ENCODE data around the gene CHCHD6.

Gene CHCHD6

DNA sequence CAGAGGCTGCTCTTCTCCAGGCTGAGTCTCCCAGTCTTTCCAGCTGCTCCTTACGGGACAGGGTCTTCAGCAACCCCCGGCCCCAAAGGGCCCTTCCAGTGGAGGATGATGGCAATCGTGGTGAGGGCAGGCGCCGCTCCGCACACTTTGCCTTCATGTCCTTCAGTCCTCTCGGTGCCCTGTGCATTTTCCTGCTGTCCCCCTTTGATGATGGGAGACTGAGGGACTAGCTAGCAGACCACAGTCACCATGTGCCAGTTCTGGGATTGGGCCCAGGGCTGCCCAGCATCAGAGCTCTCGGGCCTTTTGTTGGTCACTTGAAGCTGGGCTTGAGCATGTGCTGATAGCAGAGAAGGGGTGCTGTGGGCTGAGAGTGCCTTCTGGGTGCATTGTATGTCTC is 40.3 kb upstream of the CHCHD6 start:
- Histone ChIP-seq H3K27me3 (ENCODE audit: insufficient read depth, low read length) (peaks cover 7% of the 10 kb centered on the region; the same call in 1 of the 2 replicates), H3K4me1 (ENCODE audit: insufficient read depth, low read length) (no peaks in the 10 kb centered on the region), H3K4me3 (ENCODE audit: low read length) (no peak overlapping the region), H3K9me3 (ENCODE audit: insufficient read depth, low read depth, low read length) (0 out of 2 replicates have a peak, but pooled peaks cover 2% of the 10 kb centered on the region), H3K27ac (ENCODE audit: low read length) (no peak overlapping the region), H3K36me3 (ENCODE audit: insufficient read depth, low read depth, low read length) (no peaks in the 10 kb centered on the region), H3K9ac (ENCODE audit: low read depth, low read length) (no peak overlapping the region)

DNA sequence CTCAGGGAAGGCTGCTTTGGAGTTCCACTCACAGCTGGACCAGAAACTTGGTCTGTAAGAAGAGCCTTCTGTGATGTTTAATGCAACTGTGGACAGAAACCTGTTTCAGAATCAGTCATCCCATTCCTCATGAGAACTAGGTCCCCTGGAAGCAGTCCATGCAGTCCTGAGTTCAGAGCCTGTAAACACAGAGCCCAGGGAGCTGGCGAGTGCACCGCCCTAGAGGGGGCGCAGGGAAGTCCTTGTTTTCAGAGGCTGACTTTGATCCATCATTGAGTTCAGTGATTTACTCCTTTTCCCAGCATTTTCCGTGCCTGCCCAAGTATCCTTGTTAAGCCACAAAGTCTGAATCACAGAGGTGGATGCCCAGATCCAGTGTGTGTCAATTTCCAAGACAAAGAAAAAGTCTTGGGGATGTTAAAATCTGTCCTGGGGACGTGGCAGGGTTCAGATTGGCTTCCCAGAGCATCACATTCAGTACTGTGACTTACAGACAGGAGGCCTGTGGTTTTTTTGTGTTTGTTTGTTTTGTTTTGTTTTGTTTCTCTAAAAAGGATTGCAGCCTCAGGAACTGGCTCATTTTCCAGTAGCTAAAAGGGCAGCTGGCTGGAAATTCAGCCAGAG is 39.3 kb upstream of the CHCHD6 start:
- Histone ChIP-seq H3K27ac (ENCODE audit: low read length) (no peak overlapping the region), H3K4me3 (ENCODE audit: low read length) (no peak overlapping the region), H3K9ac (ENCODE audit: low read depth, low read length) (no peak overlapping the region), H3K36me3 (ENCODE audit: insufficient read depth, low read depth, low read length) (no peaks in the 10 kb centered on the region), H3K27me3 (ENCODE audit: insufficient read depth, low read length) (peaks cover 7% of the 10 kb centered on the region; the same call in 1 of the 2 replicates), H3K4me1 (ENCODE audit: insufficient read depth, low read length) (no peaks in the 10 kb centered on the region), H3K9me3 (ENCODE audit: insufficient read depth, low read depth, low read length) (no peaks in the 10 kb centered on the region)

DNA sequence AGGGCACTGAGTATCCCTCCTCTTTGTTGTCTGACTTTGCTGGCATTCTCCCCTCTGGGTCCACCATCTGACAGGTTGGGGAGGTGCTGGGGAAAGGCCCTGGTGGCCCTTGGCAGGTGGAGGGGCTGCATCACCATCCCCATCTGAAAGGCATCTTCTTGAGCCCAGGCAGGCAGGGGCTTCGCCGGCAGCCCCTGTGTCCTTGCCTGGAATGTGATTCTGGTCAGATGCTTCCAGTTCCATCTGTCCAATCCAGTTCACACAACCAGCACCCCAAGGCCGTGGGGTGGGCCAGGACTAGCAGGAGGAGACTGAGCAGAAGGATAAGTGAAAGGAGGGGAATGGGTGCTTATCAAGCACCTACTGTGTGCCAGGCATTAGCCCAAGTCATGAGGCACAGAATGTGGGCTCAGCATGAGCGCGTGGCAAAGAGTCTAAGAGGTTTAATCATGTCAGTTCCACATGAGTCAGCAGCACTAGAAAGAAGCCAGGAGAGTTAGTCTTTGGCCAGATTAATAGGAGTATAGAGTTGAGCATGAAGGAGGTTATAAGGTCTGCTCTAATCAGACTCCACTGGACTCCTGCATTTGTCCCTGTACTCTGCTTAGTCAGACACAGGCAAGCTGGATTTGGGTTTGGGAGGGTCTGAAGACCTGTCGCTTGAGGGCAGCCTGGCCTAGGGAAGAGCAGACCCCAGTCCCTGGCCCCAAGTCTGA is 38.7 kb upstream of the CHCHD6 start:
- Histone ChIP-seq H3K4me1 (ENCODE audit: insufficient read depth, low read length) (no peaks in the 10 kb centered on the region), H3K9ac (ENCODE audit: low read depth, low read length) (no peak overlapping the region), H3K9me3 (ENCODE audit: insufficient read depth, low read depth, low read length) (no peaks in the 10 kb centered on the region), H3K27ac (ENCODE audit: low read length) (no peak overlapping the region), H3K4me3 (ENCODE audit: low read length) (no peak overlapping the region), H3K27me3 (ENCODE audit: insufficient read depth, low read length) (peaks cover 7% of the 10 kb centered on the region; the same call in 1 of the 2 replicates), H3K36me3 (ENCODE audit: insufficient read depth, low read depth, low read length) (no peaks in the 10 kb centered on the region)

DNA sequence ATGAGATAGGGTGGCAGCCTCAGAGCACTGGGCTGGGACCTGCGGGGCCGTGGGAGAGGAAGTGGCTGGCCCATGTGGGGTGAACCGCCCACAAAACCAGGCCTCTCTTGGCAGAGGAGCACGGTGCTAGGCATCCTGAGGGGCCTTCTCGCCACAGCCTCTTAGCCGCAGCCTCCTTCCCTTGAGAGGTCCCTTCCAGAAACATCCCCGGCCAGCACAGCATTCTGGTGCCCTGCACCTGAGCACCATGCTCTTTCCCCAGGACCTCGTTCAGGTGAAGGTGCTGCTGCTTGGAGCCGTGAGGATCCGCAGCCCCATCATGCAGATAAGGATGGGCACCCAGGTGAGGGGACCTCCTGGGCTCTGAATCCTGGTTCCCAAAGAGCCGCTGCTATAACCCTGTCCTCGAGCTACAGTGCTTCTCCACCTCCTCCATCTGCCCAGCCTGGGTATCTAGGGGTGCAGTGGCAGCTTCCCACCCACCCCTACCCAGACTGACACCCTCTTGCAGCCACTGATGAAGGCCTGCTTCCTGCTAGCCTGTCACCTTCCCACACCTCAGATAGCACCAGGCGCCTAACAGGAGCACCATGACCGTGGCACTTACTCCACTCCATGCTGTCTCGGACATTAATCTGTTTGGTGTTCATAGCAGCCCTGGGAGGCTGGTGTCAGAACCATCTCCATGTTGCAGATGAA is 37.9 kb upstream of the CHCHD6 start:
- Histone ChIP-seq H3K9ac (ENCODE audit: low read depth, low read length) (no peak overlapping the region), H3K27me3 (ENCODE audit: insufficient read depth, low read length) (peaks cover 4% of the 10 kb centered on the region; the same call in 1 of the 2 replicates), H3K4me1 (ENCODE audit: insufficient read depth, low read length) (no peaks in the 10 kb centered on the region), H3K27ac (ENCODE audit: low read length) (no peak overlapping the region), H3K9me3 (ENCODE audit: insufficient read depth, low read depth, low read length) (no peaks in the 10 kb centered on the region), H3K4me3 (ENCODE audit: low read length) (no peak overlapping the region), H3K36me3 (ENCODE audit: insufficient read depth, low read depth, low read length) (no peaks in the 10 kb centered on the region)

DNA sequence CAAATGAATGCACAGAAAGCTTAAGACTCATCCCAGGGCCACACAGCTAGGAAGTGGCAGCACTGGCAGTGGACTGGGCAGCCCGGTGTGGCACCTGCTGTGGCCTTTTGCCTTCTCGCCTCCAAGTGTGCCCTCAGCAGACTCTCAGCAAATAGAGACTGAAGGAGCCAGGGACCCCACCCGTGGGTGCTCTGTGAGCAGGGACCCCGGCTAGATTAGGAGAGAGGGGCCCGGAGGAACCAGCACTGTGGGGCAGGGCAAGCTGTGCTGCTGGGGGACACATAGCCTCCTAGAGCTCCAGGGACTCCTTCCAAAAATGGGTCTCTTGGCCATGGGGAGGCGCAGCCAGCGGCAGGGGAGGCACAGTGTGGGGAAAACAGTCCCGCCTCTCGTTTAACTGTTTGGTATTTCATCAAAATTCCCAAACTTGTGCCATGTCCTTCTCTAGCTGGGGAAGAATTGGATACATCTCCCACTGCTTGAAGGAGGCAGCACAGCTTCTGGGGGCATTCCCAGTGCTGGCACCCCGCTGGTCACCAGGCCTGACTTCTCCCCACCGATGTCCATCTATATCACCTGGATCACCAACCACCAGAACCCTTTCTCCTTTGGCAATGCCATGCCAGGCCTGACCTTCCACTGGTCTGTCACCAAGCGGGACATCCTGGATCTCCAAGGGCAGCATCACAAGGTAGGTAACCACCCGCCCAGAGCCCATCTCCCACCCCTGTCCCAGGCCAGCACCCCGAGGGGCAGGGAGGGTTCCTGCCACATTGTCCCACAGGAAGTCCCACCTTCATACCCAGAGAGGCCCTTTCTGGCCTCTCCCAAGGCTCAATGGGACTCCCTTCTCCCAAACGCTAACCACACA is 37.1 kb upstream of the CHCHD6 start:
- Histone ChIP-seq H3K4me1 (ENCODE audit: insufficient read depth, low read length) (no peaks in the 10 kb centered on the region), H3K9ac (ENCODE audit: low read depth, low read length) (no peak overlapping the region), H3K4me3 (ENCODE audit: low read length) (no peak overlapping the region), H3K27ac (ENCODE audit: low read length) (no peak overlapping the region), H3K9me3 (ENCODE audit: insufficient read depth, low read depth, low read length) (no peaks in the 10 kb centered on the region), H3K36me3 (ENCODE audit: insufficient read depth, low read depth, low read length) (no peaks in the 10 kb centered on the region), H3K27me3 (ENCODE audit: insufficient read depth, low read length) (no peaks in the 10 kb centered on the region)

DNA sequence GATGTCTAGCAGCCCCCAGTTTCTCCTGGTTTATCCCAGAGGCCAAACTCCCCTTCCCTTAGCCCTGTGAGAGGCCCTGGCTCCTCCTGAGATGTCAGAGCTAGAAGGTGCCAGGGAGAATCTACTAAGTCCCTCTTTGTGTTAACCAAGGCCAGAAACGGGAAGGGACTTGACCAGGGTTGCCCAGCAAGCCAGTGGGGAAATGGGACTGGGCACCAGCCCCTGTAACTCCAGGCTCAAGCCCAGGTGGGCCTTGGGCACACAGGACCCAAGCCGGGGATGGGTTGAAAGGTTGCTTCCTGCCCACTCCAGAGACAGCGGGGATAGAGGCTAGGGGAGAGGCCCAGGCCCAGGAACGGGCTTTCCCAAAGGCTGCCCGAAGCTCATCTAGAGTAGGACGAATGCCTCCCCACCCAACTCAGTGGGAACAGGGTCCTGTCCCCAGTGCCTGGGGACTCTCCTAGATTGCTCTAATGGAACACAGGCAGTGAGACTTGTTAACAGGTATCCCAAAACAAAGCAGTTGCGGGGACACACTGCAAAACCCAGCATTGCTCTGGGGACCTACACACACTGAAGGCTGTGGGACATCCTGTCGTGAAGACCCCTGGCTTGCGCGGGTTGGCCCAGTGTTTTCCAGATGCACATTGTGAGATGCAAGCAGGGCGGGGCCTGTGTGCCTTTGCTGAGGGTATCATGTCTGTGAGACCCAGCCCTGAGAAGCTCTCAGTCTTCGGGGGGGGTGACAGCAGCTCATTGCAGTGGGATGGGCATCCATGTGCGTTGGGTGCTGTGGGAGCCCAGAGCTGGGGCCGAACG is 36.2 kb upstream of the CHCHD6 start:
- H3K27ac ChIP-seq (ENCODE audit: low read length), result no peak overlapping the region
- H3K4me1 ChIP-seq (ENCODE audit: insufficient read depth, low read length), result no peaks in the 10 kb centered on the region
- H3K27me3 ChIP-seq (ENCODE audit: insufficient read depth, low read length), result no peaks in the 10 kb centered on the region
- no peak overlapping the region for H3K4me3 ChIP-seq (ENCODE audit: low read length)
- no peaks in the 10 kb centered on the region for H3K9me3 ChIP-seq (ENCODE audit: insufficient read depth, low read depth, low read length)
- no peak overlapping the region for H3K9ac ChIP-seq (ENCODE audit: low read depth, low read length)
- no peaks in the 10 kb centered on the region for H3K36me3 ChIP-seq (ENCODE audit: insufficient read depth, low read depth, low read length)

DNA sequence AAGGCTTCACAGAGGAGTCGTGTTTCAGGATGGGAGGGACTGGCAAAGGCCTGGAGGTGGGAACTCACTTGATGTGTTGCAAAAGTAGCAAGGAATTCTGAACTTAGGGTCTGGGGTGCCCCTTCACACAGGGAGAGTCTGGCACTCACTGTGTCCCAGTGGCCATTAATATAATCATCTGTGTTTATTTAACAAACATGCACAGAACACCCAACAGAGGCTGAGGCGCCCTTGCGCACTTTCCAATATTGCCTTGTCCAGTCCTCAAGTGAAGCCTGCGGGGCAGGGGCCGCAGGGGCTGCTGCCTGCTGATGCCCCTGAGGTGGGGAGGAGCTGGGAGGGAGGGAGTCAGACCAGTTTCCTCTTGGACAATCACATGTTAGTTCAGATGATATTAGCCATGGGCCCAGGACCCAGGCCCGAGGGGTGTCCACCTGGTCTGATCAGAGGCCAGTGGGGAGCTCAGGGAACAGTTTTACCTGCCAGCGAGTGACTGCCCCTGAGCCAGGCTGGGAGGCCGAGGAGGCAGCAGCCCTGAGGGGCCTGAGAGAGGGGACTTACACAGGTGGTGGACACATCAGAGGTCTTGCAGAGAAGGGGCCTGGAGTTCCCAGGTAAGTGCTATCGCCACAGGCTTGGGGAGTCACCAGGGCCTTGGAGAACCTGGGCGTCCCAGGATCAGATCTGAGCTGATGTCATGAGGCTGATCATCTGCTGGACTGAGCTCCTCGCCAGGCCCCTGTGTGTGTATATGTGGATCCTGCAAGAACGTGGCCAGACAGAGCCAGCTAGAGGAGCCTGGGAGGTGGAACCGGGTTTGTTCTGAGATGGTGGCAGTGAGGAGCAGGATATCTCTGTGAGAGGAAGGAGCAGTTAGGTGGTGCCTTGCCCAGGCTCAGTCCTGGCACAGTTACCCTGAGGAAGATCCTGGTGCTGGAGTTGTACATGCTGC is 35.3 kb upstream of the CHCHD6 start:
- H3K9ac ChIP-seq (ENCODE audit: low read depth, low read length), result no peak overlapping the region
- no peak overlapping the region for H3K27ac ChIP-seq (ENCODE audit: low read length)
- peaks cover under 1% of the 10 kb centered on the region; the same call in 1 of the 2 replicates for H3K9me3 ChIP-seq (ENCODE audit: insufficient read depth, low read depth, low read length)
- H3K27me3 ChIP-seq (ENCODE audit: insufficient read depth, low read length), result no peaks in the 10 kb centered on the region
- H3K36me3 ChIP-seq (ENCODE audit: insufficient read depth, low read depth, low read length), result no peaks in the 10 kb centered on the region
- no peak overlapping the region for H3K4me3 ChIP-seq (ENCODE audit: low read length)
- H3K4me1 ChIP-seq (ENCODE audit: insufficient read depth, low read length), result no peaks in the 10 kb centered on the region

DNA sequence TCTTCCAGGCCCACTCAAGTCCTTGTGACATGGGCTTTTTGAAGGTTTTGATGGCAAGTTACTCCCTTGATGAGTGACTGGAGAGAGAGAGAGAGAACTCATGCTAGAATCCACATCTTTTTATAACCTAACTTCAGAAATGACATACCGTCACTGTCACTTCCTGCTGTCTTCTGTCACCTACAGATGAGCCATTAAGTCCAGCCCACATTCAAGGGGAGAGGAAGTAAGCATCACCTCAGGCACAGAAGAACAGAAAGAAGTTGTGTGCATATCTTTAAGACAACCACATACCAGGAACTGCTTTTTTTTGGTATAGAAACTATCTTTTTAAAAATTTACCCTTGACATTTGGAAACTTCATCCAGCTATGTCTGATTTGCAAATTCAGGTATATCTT is 32.5 kb upstream of the CHCHD6 start:
- Histone ChIP-seq H3K36me3 (ENCODE audit: insufficient read depth, low read depth, low read length) (no peaks in the 10 kb centered on the region), H3K27ac (ENCODE audit: low read length) (no peak overlapping the region), H3K9me3 (ENCODE audit: insufficient read depth, low read depth, low read length) (peaks cover 4% of the 10 kb centered on the region; the same call in 1 of the 2 replicates), H3K9ac (ENCODE audit: low read depth, low read length) (no peak overlapping the region), H3K4me3 (ENCODE audit: low read length) (no peak overlapping the region), H3K27me3 (ENCODE audit: insufficient read depth, low read length) (no peaks in the 10 kb centered on the region), H3K4me1 (ENCODE audit: insufficient read depth, low read length) (no peaks in the 10 kb centered on the region)

DNA sequence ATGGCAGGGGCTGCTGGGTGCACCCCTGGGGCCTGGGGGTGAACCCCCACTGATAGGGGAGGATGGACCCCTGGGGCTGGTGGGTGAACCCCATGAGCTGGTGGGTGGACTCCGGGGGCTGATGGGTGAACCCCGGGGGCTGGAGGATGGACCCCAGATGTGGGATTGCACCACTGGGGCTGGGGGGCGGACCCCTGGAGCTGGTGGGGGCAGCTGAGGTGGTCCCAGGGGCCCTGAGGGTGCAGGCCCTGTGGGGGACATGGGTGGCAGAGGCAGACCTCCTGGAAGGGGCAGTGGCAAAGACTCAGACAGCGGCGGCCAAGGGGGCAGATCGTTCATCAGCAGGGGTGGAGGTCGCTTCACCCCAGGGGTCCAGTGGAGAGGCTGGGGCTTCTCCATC is 31.7 kb upstream of the CHCHD6 start:
- Histone ChIP-seq H3K9me3 (ENCODE audit: insufficient read depth, low read depth, low read length) (peaks cover 4% of the 10 kb centered on the region; the same call in 1 of the 2 replicates), H3K27me3 (ENCODE audit: insufficient read depth, low read length) (peaks cover 8% of the 10 kb centered on the region; the same call in 1 of the 2 replicates), H3K4me3 (ENCODE audit: low read length) (no peak overlapping the region), H3K4me1 (ENCODE audit: insufficient read depth, low read length) (no peaks in the 10 kb centered on the region), H3K36me3 (ENCODE audit: insufficient read depth, low read depth, low read length) (no peaks in the 10 kb centered on the region), H3K27ac (ENCODE audit: low read length) (no peak overlapping the region), H3K9ac (ENCODE audit: low read depth, low read length) (no peak overlapping the region)

DNA sequence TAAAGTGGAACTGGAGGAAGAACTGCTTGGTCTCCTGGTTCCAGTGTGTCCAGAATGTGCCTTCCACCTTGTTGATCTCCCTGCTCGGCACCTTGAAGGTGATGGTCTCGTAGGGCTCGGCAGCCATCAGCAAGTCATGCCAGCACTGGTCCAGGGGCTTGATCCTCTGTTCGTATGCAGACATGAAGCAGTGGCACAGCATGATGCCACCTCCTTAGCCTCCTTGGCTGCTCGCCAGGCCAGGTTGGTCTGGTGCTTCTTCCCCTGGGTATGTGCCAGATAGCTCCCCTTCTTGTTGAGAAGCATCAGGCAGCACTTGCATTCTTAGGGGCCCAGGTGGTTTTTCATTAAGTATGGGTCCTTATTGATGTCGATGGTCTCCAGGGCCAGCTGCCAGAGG is 31.3 kb upstream of the CHCHD6 start:
- Histone ChIP-seq H3K27ac (ENCODE audit: low read length) (no peak overlapping the region), H3K9ac (ENCODE audit: low read depth, low read length) (no peak overlapping the region), H3K4me1 (ENCODE audit: insufficient read depth, low read length) (no peaks in the 10 kb centered on the region)

More for the DNA sequence above, 31.3 kb upstream of the CHCHD6 start:
- Histone ChIP-seq H3K27me3 (ENCODE audit: insufficient read depth, low read length) (peaks cover 12% of the 10 kb centered on the region), H3K9me3 (ENCODE audit: insufficient read depth, low read depth, low read length) (peaks cover 4% of the 10 kb centered on the region; the same call in 1 of the 2 replicates), H3K36me3 (ENCODE audit: insufficient read depth, low read depth, low read length) (no peaks in the 10 kb centered on the region), H3K4me3 (ENCODE audit: low read length) (no peak overlapping the region)
